HG02588 (cell line): ENCODE data around the gene SPAG9.

Experiments used
- ATAC-seq: cut with Tn5 transposase; IDR thresholded peaks from one replicate; pipeline ENCODE4 v1.9.1; 2021; ENCODE audit warnings: mild to moderate bottlenecking, moderate library complexity; ENCODE audit not compliant: unreplicated experiment

SPAG9 gene

GRCh38 chr17:51120739-51121619 lies at the start of gene SPAG9:
Gene SPAG9, minus strand, starts transcription at chr17:51120868. Its CDS starts 212 bp downstream, at chr17:51120656.
- ATAC-seq: peak; percentile 69

GRCh38 chr17:51169340-51169739 lies 48.7 kb upstream of the SPAG9 start:
- ATAC-seq: no peak

GRCh38 chr17:51166987-51167931 lies 46.6 kb upstream of the SPAG9 start:
- ATAC-seq: peak; percentile 39

- peak; percentile 87 for ATAC-seq
Observed at GRCh38 chr17:51166198-51166986, 45.7 kb upstream of the SPAG9 start, which contains the start of gene NME2. Gene NME2, plus strand, starts transcription at chr17:51166411. Its CDS starts 420 bp downstream, at chr17:51166831.

GRCh38 chr17:51165680-51166197 lies 45.1 kb upstream of the SPAG9 start:
- ATAC-seq: peak; percentile 20

- ATAC-seq: no peak
Observed at GRCh38 chr17:51164911-51165679, 44.4 kb upstream of the SPAG9 start.

GRCh38 chr17:51161541-51161940 lies 40.9 kb upstream of the SPAG9 start:
- no peak for ATAC-seq

- no peak for ATAC-seq
Observed at GRCh38 chr17:51159604-51160003, 38.9 kb upstream of the SPAG9 start.

- no peak for ATAC-seq
Observed at GRCh38 chr17:51155416-51155815, 34.7 kb upstream of the SPAG9 start.

- no peak for ATAC-seq
Observed at GRCh38 chr17:51154176-51154575, 33.5 kb upstream of the SPAG9 start.

- ATAC-seq: peak; percentile 87
Observed at GRCh38 chr17:51153210-51154072, 32.8 kb upstream of the SPAG9 start, which contains the start of gene NME1. Gene NME1, plus strand, starts transcription at chr17:51153559. Its CDS starts 2,096 bp downstream, at chr17:51155655.

- no peak for ATAC-seq
Observed at GRCh38 chr17:51152766-51153209, 32.1 kb upstream of the SPAG9 start.

GRCh38 chr17:51150932-51151331 lies 30.3 kb upstream of the SPAG9 start:
- no peak for ATAC-seq

- no peak for ATAC-seq
Observed at GRCh38 chr17:51149163-51149562, 28.5 kb upstream of the SPAG9 start.

GRCh38 chr17:51147650-51148049 lies 27.0 kb upstream of the SPAG9 start:
- no peak for ATAC-seq

- ATAC-seq: no peak
Observed at GRCh38 chr17:51144266-51145022, 23.8 kb upstream of the SPAG9 start.

- ATAC-seq: no peak
Observed at GRCh38 chr17:51142597-51142996, 21.9 kb upstream of the SPAG9 start.

- no peak for ATAC-seq
Observed at GRCh38 chr17:51135956-51136355, 15.3 kb upstream of the SPAG9 start.
